Measurements from ENCODE around the gene RHOJ. TPM values are rescaled to one million over a fixed set of nuclear protein-coding genes. Genes with fewer than 3 reads are reported as not detected.

RHOJ gene
- total and polyA plus RNA-seq, 2 donors (not counting 3 experiments of a cell fraction or from before 2014, with no cell fraction given): 191 to 486 TPM

GRCh38 chr14:63322472-63322871 is 118.2 kb downstream of the RHOJ start:
- Histone ChIP-seq H2AFZ (ENCODE audit: low read depth, low read length) (no peak overlapping the region), H4K20me1 (replicated peaks; ENCODE audit: control insufficient read depth, extremely low read depth, insufficient read depth, low read length) (no peaks in the 10 kb centered on the region), H3K9me3 (replicated peaks; ENCODE audit: control insufficient read depth, insufficient read depth, low read length) (no peaks in the 10 kb centered on the region), H3K4me3 (replicated peaks in 1 of 3; ENCODE audit: insufficient read depth in 1 of 3, low read depth in 1 of 3, low read length in 3 of 3) (no peak overlapping the region), H3K4me2 (ENCODE audit: insufficient read depth, low read length) (no peak overlapping the region), H3K9me1 (replicated peaks; ENCODE audit: control insufficient read depth, extremely low read depth, insufficient read depth, low read length) (no peaks in the 10 kb centered on the region), H3K79me2 (ENCODE audit: control insufficient read depth, insufficient read depth, low read length) (no peaks in the 10 kb centered on the region), H3K36me3 (ENCODE audit: control insufficient read depth in 2 of 2, extremely low read depth in 1 of 2, insufficient read depth in 2 of 2, low read length in 2 of 2) (no peaks in the 10 kb centered on the region), H3K9ac (replicated peaks; ENCODE audit: extremely low read depth, insufficient read depth, low read length) (no peak overlapping the region), H3K27ac (ENCODE audit: insufficient read depth, low read depth, low read length) (no peak overlapping the region), H3K4me1 (ENCODE audit: control insufficient read depth, extremely low read depth, insufficient read depth, low read length) (no peaks in the 10 kb centered on the region), H3K27me3 (ENCODE audit: control insufficient read depth in 2 of 2, insufficient read depth in 2 of 2, low read length in 2 of 2) (peaks cover 7 to 8% of the 10 kb centered on the region in 2 experiments)
- DNase-seq (ENCODE audit: low read depth, low spot score): no peak
- ChIA-PET CTCF (interaction anchor here (1.0 to 1.3 kb wide), 2 partner anchors 10 to 11 kb away, joined by 3 read pairs; no protein-coding TSS in a partner anchor), POLR2A (no interaction called here)
- FAIRE-seq: no peak
- intact Hi-C loops (cut with micrococcal nuclease): no loop called here
- TF ChIP-seq JUN (IDR thresholded peaks at IDR 0.05; ENCODE audit: borderline replicate concordance, insufficient read depth, insufficient read length, low read depth): no peak
- no peak for TF ChIP-seq FOS (IDR thresholded peaks at IDR 0.05; ENCODE audit: borderline replicate concordance, insufficient read depth, low read length)
- TF ChIP-seq POLR2AphosphoS5 (IDR thresholded peaks at IDR 0.05; ENCODE audit: insufficient read depth, low read depth, low read length): no peak
- no peak for TF ChIP-seq MYC (IDR thresholded peaks at IDR 0.05; ENCODE audit: low read depth, low read length)
- no peak for TF ChIP-seq MAX (IDR thresholded peaks at IDR 0.05; ENCODE audit: insufficient read depth, insufficient read length)
- TF ChIP-seq EZH2 (IDR thresholded peaks at IDR 0.05; ENCODE audit: borderline replicate concordance, low read depth, low read length, severe bottlenecking): no peak
- TF ChIP-seq GATA2 (IDR thresholded peaks at IDR 0.05; ENCODE audit: insufficient read depth, insufficient read length, low read depth, low read length): no peak
- no TSS peak for BruUV-seq (replicated peaks)
- dilution Hi-C loops (cut with MboI; ENCODE audit: extremely low pct_ligation_motif_present, low sequenced_read_pairs): no loop called here

Measured in endothelial cell of umbilical vein (primary cell).